ENCODE data around the gene TFAP2B.

The TFAP2B gene

DNA sequence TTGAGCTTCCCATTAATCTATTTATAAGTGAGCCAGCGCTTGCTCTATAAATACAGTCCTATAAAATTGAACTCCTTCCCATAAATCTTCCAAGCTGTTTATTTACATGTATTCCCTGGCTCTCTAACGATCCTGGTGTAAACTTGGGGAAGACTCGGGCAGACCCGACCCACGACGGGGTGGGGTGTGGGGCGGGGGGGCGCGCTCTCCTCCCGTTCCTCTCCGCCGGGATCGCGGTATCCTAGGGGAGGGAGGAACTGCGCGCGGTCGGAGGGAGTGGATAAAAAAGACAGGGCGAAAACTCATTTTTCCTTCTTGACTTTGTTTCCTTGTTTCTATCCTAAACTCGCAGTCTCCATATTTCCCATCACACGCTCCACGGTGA is 31.1 kb downstream of the TFAP2B start:
- no peak for DNase-seq
- Mint-ChIP-seq H3K36me3 (ENCODE audit: low read depth) (no peaks in the 10 kb centered on the region), H3K9me3 (peaks cover under 1% of the 10 kb centered on the region), H3K27ac (no peak overlapping the region), H3K4me3 (no peak overlapping the region), H3K4me1 (no peaks in the 10 kb centered on the region), H3K27me3 (peaks cover 76% of the 10 kb centered on the region)
- ATAC-seq: no peak

GRCh38 chr6:50850223-50851048 is 31.8 kb downstream of the TFAP2B start:
- H3K27me3 Mint-ChIP-seq: peaks cover 69% of the 10 kb centered on the region
- no peak overlapping the region for H3K27ac Mint-ChIP-seq
- H3K4me3 Mint-ChIP-seq: no peak overlapping the region
- no peak for ATAC-seq
- no peaks in the 10 kb centered on the region for H3K4me1 Mint-ChIP-seq
- H3K9me3 Mint-ChIP-seq: no peaks in the 10 kb centered on the region
- DNase-seq: no peak
- no peaks in the 10 kb centered on the region for H3K36me3 Mint-ChIP-seq (ENCODE audit: low read depth)

DNA sequence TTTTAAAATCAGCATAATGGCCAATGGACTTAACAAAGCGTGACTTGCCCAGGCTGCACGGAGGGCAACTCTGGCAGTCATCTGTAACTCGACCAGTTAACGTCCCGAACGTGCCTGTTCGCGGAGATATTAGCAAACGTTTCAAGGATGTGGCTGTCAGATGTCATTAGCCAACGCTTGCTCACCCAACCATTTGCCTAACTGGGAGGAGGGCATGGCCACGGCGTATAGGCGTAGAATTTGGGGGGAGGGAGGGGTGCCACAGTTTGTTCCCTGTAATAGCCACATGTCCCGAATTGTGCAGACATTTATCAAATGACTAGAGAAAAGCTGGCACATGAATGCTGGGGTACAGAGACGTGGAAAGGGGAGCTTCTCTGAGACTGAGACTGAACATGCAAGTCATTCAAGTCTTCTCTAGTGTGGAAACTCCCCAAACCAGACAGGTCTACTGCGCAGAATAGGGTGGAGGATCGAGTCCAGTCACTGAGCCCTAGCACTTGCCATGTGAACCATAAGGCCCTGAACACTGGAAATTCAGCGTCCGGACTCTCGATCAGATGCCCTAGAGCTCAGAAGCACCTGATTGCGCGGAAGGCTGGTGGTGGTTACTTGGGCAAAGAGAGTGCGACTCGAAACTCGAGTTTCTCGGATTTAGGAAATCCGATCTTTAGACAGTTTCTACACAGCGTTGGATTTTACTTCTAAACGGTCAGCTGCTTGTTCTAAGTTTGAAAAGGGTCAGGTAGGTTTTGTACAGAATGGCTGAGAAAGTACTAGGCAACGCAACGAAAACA is 32.6 kb downstream of the TFAP2B start:
- no peak for ATAC-seq

DNA sequence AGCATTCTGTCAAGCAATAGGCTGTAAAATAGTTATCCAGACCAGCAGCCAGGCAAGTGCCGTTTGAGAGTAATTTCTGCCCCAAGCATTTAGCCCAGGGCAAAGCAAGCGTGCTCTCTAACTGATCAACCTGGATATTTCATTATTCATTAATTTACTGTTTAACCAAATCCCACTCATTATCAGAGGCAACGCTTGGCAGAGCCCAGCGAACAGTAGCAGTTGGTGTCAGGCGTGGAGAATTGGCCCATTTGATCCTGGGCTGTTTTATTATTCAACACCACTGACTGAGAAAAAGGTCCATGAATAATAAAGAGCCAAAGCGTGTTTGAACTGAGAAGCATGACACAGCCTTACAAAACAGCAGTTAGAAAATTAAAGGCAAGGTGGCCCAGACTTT is 35.3 kb downstream of the TFAP2B start:
- Mint-ChIP-seq H3K9me3 (no peaks in the 10 kb centered on the region), H3K27me3 (peaks cover 42% of the 10 kb centered on the region), H3K36me3 (ENCODE audit: low read depth) (no peaks in the 10 kb centered on the region), H3K4me1 (no peaks in the 10 kb centered on the region), H3K27ac (no peak overlapping the region), H3K4me3 (no peak overlapping the region)
- ATAC-seq (no peak), DNase-seq (no peak)

More for the DNA sequence above, 32.6 kb downstream of the TFAP2B start:
- Mint-ChIP-seq H3K36me3 (ENCODE audit: low read depth) (no peaks in the 10 kb centered on the region), H3K27me3 (peaks cover 64% of the 10 kb centered on the region), H3K4me3 (no peak overlapping the region), H3K9me3 (no peaks in the 10 kb centered on the region), H3K4me1 (no peaks in the 10 kb centered on the region), H3K27ac (no peak overlapping the region)
- DNase-seq: no peak

- DNase-seq: no peak
- Mint-ChIP-seq H3K4me1 (no peaks in the 10 kb centered on the region), H3K36me3 (ENCODE audit: low read depth) (no peaks in the 10 kb centered on the region), H3K27ac (no peak overlapping the region), H3K27me3 (no peaks in the 10 kb centered on the region), H3K4me3 (no peak overlapping the region), H3K9me3 (no peaks in the 10 kb centered on the region)
- ATAC-seq: no peak
Measured at GRCh38 chr6:50861692-50862091, 43.0 kb downstream of the TFAP2B start.

DNA sequence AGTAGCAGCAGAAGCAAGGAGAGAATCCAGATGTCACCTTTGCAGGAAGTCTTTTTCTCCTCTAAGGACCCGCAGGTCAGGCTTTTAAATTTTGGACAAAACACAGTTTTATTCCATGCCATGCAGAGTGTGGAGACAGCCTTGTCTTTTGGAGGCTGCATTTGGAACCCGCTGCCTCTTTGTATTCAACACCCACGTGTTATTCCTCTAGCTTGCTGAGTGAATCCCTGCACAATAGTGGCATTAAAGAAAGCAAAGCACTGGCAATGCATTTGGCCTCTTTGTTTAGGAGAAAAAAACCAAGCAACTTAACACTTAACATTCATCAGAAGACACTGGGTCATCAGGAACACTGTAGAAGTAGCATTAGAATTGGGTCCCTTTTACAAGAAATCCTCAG is 43.5 kb downstream of the TFAP2B start:
- Mint-ChIP-seq H3K4me1 (no peaks in the 10 kb centered on the region), H3K4me3 (no peak overlapping the region), H3K27me3 (no peaks in the 10 kb centered on the region), H3K9me3 (no peaks in the 10 kb centered on the region), H3K27ac (no peak overlapping the region), H3K36me3 (ENCODE audit: low read depth) (no peaks in the 10 kb centered on the region)
- DNase-seq: no peak
- no peak for ATAC-seq

DNA sequence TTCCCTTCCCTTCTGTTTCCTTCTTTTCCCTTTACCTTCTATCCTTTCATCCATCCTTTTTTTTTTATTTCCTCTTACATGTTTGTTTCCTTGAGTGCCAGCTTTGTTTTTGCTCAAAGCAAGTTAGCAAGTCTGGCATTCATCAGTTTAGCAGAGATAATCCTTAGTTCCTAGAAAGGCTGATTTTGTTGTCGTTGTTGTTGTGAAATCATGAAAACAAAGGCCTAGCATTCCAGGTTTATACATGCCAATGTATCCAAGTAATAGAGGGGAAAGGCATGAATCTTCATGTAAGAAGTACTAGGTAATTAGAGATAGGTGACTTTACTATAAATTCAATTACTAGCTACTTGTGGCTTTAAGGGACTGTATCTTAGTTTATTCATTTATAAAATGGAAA is 45.9 kb downstream of the TFAP2B start:
- Mint-ChIP-seq H3K4me3 (no peak overlapping the region), H3K27ac (no peak overlapping the region), H3K4me1 (no peaks in the 10 kb centered on the region), H3K27me3 (no peaks in the 10 kb centered on the region), H3K36me3 (ENCODE audit: low read depth) (no peaks in the 10 kb centered on the region), H3K9me3 (no peaks in the 10 kb centered on the region)
- ATAC-seq: no peak
- DNase-seq: no peak

GRCh38 chr6:50868466-50868865 is 49.8 kb downstream of the TFAP2B start:
- DNase-seq (no peak), ATAC-seq (no peak)
- Mint-ChIP-seq H3K4me3 (no peak overlapping the region), H3K9me3 (no peaks in the 10 kb centered on the region), H3K27me3 (no peaks in the 10 kb centered on the region), H3K36me3 (ENCODE audit: low read depth) (no peaks in the 10 kb centered on the region), H3K27ac (no peak overlapping the region), H3K4me1 (no peaks in the 10 kb centered on the region)

GRCh38 chr6:50873167-50873566 is 54.5 kb downstream of the TFAP2B start:
- no peak overlapping the region for H3K4me3 Mint-ChIP-seq
- DNase-seq: no peak

GRCh38 chr6:50884364-50884763 is 65.7 kb downstream of the TFAP2B start:
- DNase-seq (no peak), ATAC-seq (no peak)
- H3K4me1 Mint-ChIP-seq: no peaks in the 10 kb centered on the region
- H3K36me3 Mint-ChIP-seq (ENCODE audit: low read depth): no peaks in the 10 kb centered on the region
- H3K9me3 Mint-ChIP-seq: peaks cover 2% of the 10 kb centered on the region
- no peak overlapping the region for H3K4me3 Mint-ChIP-seq
- H3K27me3 Mint-ChIP-seq: no peaks in the 10 kb centered on the region
- H3K27ac Mint-ChIP-seq: no peak overlapping the region

More at GRCh38 chr6:50873167-50873566, 54.5 kb downstream of the TFAP2B start:
- H3K4me1 Mint-ChIP-seq: no peaks in the 10 kb centered on the region
- H3K9me3 Mint-ChIP-seq: no peaks in the 10 kb centered on the region
- H3K36me3 Mint-ChIP-seq (ENCODE audit: low read depth): no peaks in the 10 kb centered on the region
- no peak overlapping the region for H3K27ac Mint-ChIP-seq
- no peak for ATAC-seq
- no peaks in the 10 kb centered on the region for H3K27me3 Mint-ChIP-seq

GRCh38 chr6:50887112-50887511 is 68.4 kb downstream of the TFAP2B start:
- ATAC-seq (no peak), DNase-seq (no peak)
- Mint-ChIP-seq H3K9me3 (peaks cover 4% of the 10 kb centered on the region), H3K36me3 (ENCODE audit: low read depth) (no peaks in the 10 kb centered on the region), H3K4me3 (no peak overlapping the region), H3K27ac (no peak overlapping the region), H3K4me1 (no peaks in the 10 kb centered on the region), H3K27me3 (no peaks in the 10 kb centered on the region)

- Mint-ChIP-seq H3K4me1 (no peaks in the 10 kb centered on the region), H3K4me3 (no peak overlapping the region), H3K36me3 (ENCODE audit: low read depth) (no peaks in the 10 kb centered on the region), H3K27me3 (no peaks in the 10 kb centered on the region), H3K9me3 (peaks cover 4% of the 10 kb centered on the region), H3K27ac (no peak overlapping the region)
- DNase-seq (no peak), ATAC-seq (no peak)
Measured at GRCh38 chr6:50889497-50889896, 70.8 kb downstream of the TFAP2B start.

DNA sequence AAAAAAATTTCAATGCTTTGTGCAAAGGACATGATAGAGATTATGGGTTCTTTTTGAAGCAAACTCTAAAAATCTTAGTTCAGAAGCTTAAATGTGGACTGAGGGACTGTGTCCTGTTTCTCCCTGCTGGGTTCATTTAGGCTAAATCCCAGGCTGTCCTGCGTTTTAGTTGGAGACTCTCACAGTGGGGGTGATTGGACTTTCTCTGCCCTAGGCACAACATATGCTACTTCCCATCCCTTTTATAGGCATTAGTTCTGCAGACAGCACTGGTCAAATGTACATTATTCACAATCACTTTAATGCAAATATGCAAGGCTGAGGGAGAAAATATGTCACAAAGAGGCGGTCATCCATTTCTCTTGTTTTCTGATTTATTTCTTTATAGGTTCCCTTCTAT is 71.3 kb downstream of the TFAP2B start:
- DNase-seq: no peak
- no peak for ATAC-seq
- peaks cover 5% of the 10 kb centered on the region for H3K9me3 Mint-ChIP-seq
- no peaks in the 10 kb centered on the region for H3K27me3 Mint-ChIP-seq
- H3K27ac Mint-ChIP-seq: no peak overlapping the region
- H3K4me3 Mint-ChIP-seq: no peak overlapping the region
- no peaks in the 10 kb centered on the region for H3K4me1 Mint-ChIP-seq
- H3K36me3 Mint-ChIP-seq (ENCODE audit: low read depth): no peaks in the 10 kb centered on the region

GRCh38 chr6:50890579-50890978 is 71.9 kb downstream of the TFAP2B start:
- Mint-ChIP-seq H3K36me3 (ENCODE audit: low read depth) (no peaks in the 10 kb centered on the region), H3K4me1 (no peaks in the 10 kb centered on the region), H3K27ac (no peak overlapping the region), H3K4me3 (no peak overlapping the region), H3K27me3 (no peaks in the 10 kb centered on the region), H3K9me3 (peaks cover 8% of the 10 kb centered on the region)
- no peak for ATAC-seq
- no peak for DNase-seq

DNA sequence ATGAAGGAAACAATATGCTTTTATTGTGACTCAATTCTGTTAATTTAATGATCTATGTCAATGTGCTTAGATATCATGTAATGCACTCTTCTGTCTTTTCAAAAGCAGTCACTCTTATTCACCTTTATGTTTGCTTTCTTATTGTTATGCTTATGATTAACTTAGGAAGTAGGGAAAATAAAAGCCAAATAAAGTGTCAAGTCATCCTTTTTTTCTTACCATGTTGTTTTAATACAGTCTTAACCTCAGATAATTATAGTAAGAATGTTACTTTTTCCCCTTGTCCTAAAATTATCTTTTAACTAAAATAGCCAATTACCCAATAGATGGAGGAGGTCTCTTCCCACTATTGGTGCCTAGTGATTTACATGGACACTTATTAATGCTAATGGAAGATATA is 72.6 kb downstream of the TFAP2B start:
- Mint-ChIP-seq H3K4me1 (no peaks in the 10 kb centered on the region), H3K27me3 (no peaks in the 10 kb centered on the region), H3K27ac (no peak overlapping the region), H3K9me3 (peaks cover 11% of the 10 kb centered on the region), H3K36me3 (ENCODE audit: low read depth) (no peaks in the 10 kb centered on the region), H3K4me3 (no peak overlapping the region)
- no peak for ATAC-seq
- no peak for DNase-seq
